Measurements from ENCODE around the gene PLCE1.
A peak's percentile ranks its signal among the peaks of the same experiment; 100 is the strongest.
"Not testable (repeated sequence)": the region's sequence is repeated elsewhere in the genome, so short reads cannot be mapped to it uniquely, and the experiment has no call there.

The PLCE1 gene
- long read RNA-seq, donor 1, partial matches to known transcripts: 11 of 11 reads
- long read RNA-seq, donor 1, other reads (novel, unspliced or antisense): 0 of 11 reads
- long read RNA-seq, donor 2, partial matches to known transcripts: 8 of 8 reads
- long read RNA-seq, donor 2, other reads (novel, unspliced or antisense): 0 of 8 reads
- long read RNA-seq, donor 3: 0 reads
- long read RNA-seq, donor 4, partial matches to known transcripts: 13 of 13 reads
- long read RNA-seq, donor 4, other reads (novel, unspliced or antisense): 0 of 13 reads
- long read RNA-seq, donor 5, partial matches to known transcripts: 0 of 1 reads
- long read RNA-seq, donor 5, other reads (novel, unspliced or antisense): 0 of 1 reads
- long read RNA-seq, donor 6, partial matches to known transcripts: 8 of 8 reads
- long read RNA-seq, donor 6, other reads (novel, unspliced or antisense): 0 of 8 reads
- long read RNA-seq, donor 7: 0 reads
- long read RNA-seq, donor 8, partial matches to known transcripts: 8 of 8 reads
- long read RNA-seq, donor 8, other reads (novel, unspliced or antisense): 0 of 8 reads

DNA sequence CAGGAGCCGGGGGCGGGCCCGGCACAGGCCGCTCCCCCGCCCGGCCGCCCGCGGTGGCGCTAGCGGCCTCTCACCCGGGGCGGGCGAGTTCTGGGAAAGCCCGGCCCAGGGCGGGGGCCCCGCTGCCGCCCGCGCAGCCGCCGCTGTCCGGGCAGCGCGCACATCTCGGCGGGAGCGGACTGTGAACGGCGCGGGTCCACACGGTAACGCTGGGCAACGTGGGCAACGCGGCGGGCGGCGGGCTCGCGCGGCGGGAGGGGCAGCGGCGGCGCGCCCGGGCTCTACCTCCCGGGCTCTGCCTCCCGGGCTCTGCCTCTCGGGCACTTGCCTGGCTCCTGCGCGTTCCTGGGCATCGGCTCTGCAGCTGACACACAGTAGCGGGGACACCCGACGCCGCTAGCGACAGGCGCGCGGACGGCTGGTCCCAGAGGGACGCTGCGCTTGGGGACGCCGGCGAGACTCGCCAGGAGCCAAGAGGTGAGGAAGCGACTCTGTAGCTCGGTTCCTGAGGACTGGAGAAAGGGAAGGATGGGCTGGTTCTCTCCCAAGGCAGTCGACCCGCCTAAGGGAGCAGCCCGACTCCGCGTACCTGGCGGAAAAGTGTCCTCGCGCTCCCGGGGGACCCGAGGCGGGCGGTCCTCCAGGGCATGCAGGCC lies at the start of gene PLCE1:
Gene PLCE1, plus strand, starts transcription at position 150 of the 656 bp plus-strand sequence. CDS start 37,116 bp downstream, outside the sequence.
- DNase-seq: peak; percentile 82

- DNase-seq: no peak
Measured at GRCh38 chr10:93945819-93946218, 47.9 kb upstream of the PLCE1 start.

DNA sequence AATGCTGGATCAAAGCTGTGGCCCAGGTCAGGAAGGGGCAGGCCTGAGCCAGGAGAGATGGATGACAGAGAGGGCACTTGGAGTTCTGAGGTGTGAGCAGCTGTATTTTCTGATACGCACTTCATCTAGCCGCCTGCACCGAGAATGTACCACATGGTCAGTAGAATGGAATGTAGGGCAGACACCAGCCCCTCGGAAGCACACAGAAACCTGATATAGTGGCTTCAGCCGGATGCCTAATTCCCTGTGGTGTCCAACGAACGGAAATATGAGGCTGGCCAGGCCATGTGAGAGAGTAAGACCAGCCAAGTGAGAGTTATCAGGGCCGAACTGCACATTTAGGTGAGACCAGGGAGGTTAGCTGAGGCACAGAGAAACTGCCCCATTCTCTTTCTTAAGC lies 46.7 kb upstream of the PLCE1 start:
- peak; percentile 33 for DNase-seq

- DNase-seq: no peak
Measured at GRCh38 chr10:93947524-93947923, 46.2 kb upstream of the PLCE1 start.

DNA sequence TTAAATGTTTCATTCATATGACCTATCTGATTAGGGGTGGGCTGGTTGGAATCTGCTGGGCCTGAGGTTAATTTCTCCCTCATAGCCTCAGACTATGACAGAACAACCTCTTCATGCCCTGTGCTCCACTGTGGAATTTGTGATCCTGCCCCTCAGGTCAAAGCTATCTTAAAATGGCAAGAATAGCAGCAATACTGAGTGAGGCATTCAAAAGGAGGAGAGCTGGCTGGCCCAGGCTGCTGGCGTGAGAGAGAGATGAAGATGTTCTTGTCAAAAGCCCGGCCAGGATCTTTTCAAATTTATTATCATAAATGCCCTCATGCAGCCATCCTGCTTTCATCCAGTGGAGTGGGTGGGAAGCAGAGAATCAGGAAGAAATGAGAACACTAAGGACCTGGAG lies 41.8 kb upstream of the PLCE1 start:
- DNase-seq: no peak

GRCh38 chr10:93954299-93954698 lies 39.4 kb upstream of the PLCE1 start:
- DNase-seq: no peak

GRCh38 chr10:93954726-93955363 lies 38.9 kb upstream of the PLCE1 start:
- no peak for DNase-seq

DNA sequence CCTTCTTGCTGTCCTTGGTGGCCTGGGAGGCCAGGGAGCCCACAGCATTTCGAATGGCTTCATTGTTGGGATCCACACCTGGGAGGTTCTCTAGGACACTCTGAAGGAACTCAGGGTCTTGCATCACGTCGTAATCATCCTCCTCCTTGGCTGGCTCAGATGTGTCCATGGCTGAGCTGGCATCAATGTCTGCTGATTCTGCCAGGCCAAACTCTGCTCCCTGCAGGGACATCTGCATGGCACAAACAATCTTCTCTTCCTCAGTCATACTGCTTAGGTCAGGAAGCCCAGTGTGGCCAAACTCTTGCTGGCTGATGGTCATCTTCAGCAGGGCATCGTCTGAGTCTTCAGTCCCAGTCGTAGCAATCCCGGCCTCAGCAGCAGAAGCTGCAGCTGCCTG lies 34.9 kb upstream of the PLCE1 start:
- no peak for DNase-seq

DNA sequence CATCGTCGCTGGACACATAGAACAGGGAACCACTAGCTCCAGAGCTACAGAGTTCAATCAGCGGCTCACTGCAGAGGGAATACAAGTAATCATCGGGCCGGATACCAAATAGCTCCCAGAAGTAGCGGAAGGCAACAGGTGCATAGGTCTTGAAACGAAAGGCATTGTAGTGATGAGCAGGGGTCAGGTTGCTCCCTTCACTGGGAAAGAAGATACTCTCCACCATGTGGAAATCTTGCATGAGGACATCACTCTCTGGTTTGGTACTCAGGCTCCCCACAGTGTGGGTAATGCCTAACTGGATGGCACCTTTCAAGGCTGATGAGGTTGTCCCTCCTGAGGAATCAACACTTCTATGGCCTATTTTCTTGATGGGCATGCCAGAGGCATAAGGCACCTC lies 32.7 kb upstream of the PLCE1 start:
- not testable (repeated sequence) for DNase-seq

DNA sequence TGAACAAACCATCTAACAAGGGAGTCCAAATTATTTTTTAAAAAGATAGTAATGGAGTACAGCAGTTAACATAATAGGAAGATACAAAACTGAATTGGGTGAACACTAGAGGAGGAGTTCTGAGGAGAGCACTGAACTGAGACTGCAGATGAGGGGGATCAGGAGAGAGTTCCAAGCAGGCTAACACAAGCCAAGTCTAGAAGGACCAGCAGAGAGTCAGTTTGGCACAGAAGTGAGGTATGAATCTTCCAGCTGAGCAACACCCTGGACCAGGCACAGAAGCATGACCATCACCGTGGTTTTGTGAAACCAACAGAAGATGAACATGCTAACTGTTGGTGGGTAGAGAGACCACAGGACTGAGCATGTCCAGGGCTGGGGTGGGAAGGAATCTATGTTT lies 30.8 kb upstream of the PLCE1 start:
- no peak for DNase-seq

DNA sequence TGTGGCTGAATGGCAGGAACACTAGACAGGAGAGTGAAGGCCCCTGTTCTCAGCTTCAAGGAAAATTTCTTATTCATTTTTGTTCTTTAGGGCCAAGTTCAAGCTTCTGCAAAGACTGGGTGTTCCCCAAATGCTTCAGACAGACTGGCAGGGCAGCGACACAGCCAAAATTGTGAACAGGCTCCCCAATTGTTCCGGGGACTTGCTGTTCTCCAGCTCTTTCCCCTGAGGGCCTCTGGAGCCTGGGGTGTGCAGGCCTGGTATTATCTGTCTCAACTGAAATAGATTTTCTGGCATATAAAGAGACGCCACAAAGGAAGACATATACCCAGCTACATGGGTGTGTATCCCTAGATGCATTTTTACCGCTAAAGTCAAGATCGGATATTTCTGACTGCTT lies 30.3 kb upstream of the PLCE1 start:
- no peak for DNase-seq

GRCh38 chr10:93965911-93966310 lies 27.8 kb upstream of the PLCE1 start:
- DNase-seq: no peak

GRCh38 chr10:93967756-93968155 lies 26.0 kb upstream of the PLCE1 start:
- DNase-seq: no peak

DNA sequence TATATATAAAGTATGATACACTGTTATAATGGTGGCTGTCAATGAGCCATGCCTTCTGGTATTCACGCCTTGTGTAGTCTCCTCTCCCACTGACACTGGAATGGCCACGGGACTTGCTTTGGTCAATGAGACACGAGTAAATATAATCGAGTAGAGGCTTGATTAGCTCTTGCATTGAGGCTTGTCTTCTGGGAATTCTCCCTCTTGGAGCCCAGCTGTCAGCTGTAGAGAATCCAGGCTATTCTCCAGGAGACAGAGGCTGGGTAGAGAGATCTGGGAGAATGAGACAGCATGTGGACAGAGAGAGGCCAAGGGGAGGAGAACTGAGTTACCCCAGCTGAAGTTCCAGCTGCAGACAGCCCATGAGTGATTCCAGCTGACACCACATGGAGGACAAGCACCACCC lies 25.2 kb upstream of the PLCE1 start:
- no peak for DNase-seq

GRCh38 chr10:93970433-93971010 lies 23.2 kb upstream of the PLCE1 start:
- DNase-seq: not testable (repeated sequence)

- no peak for DNase-seq
Measured at GRCh38 chr10:93973748-93974445, 19.8 kb upstream of the PLCE1 start.

DNA sequence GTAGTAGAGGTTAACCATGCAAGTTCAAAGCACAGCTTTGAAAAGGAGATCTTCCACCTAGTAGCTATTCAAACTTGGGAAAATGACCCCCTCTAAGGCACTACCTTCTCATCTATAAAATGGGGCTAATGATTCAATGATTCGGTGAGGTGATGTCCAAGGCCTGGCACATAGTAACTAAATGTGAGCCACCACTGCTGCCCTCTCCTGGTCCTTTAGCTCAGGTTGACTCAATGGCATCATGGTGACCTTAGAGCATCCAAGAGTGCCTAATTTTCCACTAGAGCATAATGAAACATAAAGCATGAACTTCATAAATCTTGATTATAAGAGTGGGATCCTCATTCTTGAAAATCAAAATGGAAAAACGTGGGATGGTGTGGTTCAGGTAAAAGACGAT lies 16.3 kb upstream of the PLCE1 start:
- DNase-seq: no peak

GRCh38 chr10:93980486-93980885 lies 13.2 kb upstream of the PLCE1 start:
- DNase-seq: no peak

GRCh38 chr10:93991114-93991513 lies 2.6 kb upstream of the PLCE1 start:
- DNase-seq: no peak

DNA sequence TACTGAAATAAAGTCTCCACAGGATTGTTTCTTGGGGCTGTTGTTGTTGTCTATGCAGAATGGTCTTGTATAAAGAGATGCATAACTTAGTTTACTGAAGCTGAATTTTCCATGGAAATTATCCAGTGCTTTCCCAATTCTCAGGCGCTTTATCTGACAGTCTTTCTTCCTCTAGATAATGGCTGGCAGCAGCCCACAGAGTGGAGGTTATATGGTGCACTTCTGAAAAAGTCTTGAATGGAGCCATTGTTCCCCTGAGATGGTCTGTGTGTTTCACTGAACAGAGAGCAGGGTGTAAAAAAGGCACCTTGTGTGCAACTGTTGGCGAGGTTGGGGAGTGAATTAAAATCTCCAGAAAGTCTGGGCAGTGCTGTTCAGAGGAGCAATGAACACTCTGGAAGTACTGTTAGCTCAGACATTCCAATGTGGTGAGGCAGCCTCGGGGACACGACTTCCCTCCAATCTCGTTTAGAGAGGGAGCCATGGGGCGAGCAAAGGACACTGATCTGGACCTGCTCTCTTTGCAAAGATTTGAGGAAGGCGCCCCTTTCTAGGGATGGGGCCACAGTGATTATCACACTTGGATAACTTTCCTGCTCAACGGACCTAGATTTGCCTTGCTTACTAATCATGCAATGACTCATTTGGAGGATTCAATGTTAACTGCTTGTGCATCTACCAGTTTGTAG lies 2.0 kb upstream of the PLCE1 start:
- DNase-seq: peak; percentile 44

DNA sequence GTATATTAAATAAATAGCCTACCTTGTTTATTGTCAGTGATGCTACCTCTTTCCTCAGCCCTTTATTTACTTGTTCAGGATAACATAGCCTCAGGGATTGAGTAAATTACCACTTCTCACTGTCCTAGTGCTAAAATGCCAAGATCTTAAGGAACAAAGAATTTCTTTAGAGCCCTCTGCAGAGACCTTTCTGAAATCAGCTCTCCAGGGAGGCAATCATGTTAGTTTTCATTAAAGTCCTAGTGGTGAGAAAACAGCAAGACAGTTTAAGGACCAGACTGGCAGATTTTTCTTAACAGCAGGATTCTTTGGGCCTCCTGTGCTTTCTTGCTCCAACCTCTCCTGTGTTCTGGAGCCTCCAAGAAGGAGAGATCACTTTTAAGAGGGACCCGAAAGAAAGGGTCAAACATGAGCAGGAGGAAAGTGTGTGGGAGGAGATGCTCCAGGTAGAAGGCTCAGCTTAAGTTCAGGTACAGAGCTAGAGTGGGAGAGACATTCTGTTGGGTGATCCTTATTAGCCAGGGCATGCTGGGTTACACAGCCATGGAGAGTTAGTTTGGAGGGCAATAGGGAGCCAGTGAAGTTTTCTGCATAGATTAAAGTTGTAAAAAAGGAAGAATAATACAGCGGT lies 1.2 kb upstream of the PLCE1 start:
- DNase-seq: no peak

Measured in right kidney (tissue), 9 donors.